HCT116 (cell line): Measurements from ENCODE around the gene ADCY2. TPM values are rescaled to one million over a fixed set of nuclear protein-coding genes. Genes with fewer than 3 reads are reported as not detected.

Experiments used
- ATAC-seq: fragments of 200-7000 bp; cut with Tn5 transposase; 2 replicates; pipeline ENCODE4 v1.9.1; 2020; ENCODE audit warnings: mild to moderate bottlenecking, moderate library complexity
- BruUV-seq: library from RNA; stranded (reverse); fragments of 400-500 nt; replicated peaks from 2 replicates; lab custom pipeline; 2021; lab: Mats Ljungman, UMichigan
- CTCF ChIA-PET: fragments of 300-600 bp; sonication (Branson Sonifier 250); formaldehyde crosslinking; loops from one replicate; lab custom pipeline; 2021; ENCODE audit warnings: antibody characterized with exemption; lab: Charles Lee
- POLR2A ChIA-PET: fragments of 300-600, 350-600 bp; sonication (Branson Sonifier 250); formaldehyde crosslinking; loops from one replicate; lab custom pipeline; 2021; ENCODE audit warnings: antibody characterized with exemption; lab: Charles Lee
- RAD21 ChIA-PET, 2 experiments: fragments of 300-600 bp; sonication (Branson Sonifier 250); formaldehyde crosslinking; loops; one replicate each; lab custom pipeline; 2023; ENCODE audit warnings: low total read pairs in 2 of 2; ENCODE audit not compliant: uncharacterized antibody in 2 of 2, unreplicated experiment in 2 of 2, low non-redundant PET in 1 of 2; lab: Charles Lee
- DNase-seq: peaks from one replicate; pipeline ENCODE4 v3.0.0-alpha.2; 2010; ENCODE audit warnings: low read depth, low spot score
- H2AFZ ChIP-seq: fragments of 200-600 bp; shearing (Covaris generic), sonication (generic); 2 replicates; pipeline ENCODE4 v1.6.1; 2017; ENCODE audit warnings: low read depth, mixed run types, mixed read lengths, antibody characterized with exemption, low read length; ENCODE audit not compliant: poor library complexity, severe bottlenecking
- H3K27ac ChIP-seq: 2 replicates; pipeline ENCODE4 v1.5.1; 2012; ENCODE audit warnings: low read depth, low read length
- H3K27me3 ChIP-seq: fragments of 200-600 bp; sonication (generic); 2 replicates; pipeline ENCODE4 v1.6.1; 2016; ENCODE audit warnings: mixed run types, low read length, mixed read lengths; ENCODE audit not compliant: insufficient read depth
- H3K36me3 ChIP-seq, 2 experiments: fragments of 200-500 bp in 1 of 2; fragments of 200-600 bp in 1 of 2; sonication (Bioruptor generic) in 1 of 2; sonication (generic) in 1 of 2; 2 replicates each; pipeline versions ENCODE4 v1.5.1 to v1.6.1; 2014 to 2016; ENCODE audit warnings: low read length in 2 of 2, inconsistent platforms in 1 of 2, mixed read lengths in 1 of 2, mixed run types in 1 of 2; ENCODE audit not compliant: insufficient read depth in 2 of 2, control insufficient read depth in 1 of 2
- H3K4me1 ChIP-seq, 2 experiments: fragments of 200-600 bp in 1 of 2; sonication (generic) in 1 of 2; 2 replicates each; pipeline versions ENCODE4 v1.5.1 to v1.6.1; 2012 to 2017; ENCODE audit warnings: low read length in 2 of 2, inconsistent platforms in 1 of 2, mild to moderate bottlenecking in 1 of 2, mixed read lengths in 1 of 2, mixed run types in 1 of 2, moderate library complexity in 1 of 2; ENCODE audit not compliant: insufficient read depth in 2 of 2, control insufficient read depth in 1 of 2
- H3K4me2 ChIP-seq: fragments of 200-600 bp; sonication (generic); 2 replicates; pipeline ENCODE4 v1.6.1; 2017; ENCODE audit warnings: mixed run types, low read length, mixed read lengths
- H3K4me3 ChIP-seq, 2 experiments: fragments of 200-600 bp in 1 of 2; sonication (generic) in 1 of 2; replicated peaks in 1 of 2; 2 replicates each; pipeline ENCODE4 v1.5.1; 2011 to 2016; ENCODE audit warnings: low read length in 2 of 2, control low read depth in 1 of 2, low read depth in 1 of 2, mild to moderate bottlenecking in 1 of 2, mixed read lengths in 1 of 2, mixed run types in 1 of 2
- H3K79me2 ChIP-seq: fragments of 200-600 bp; sonication (generic); 2 replicates; pipeline ENCODE4 v1.6.1; 2017; ENCODE audit warnings: mild to moderate bottlenecking, mixed run types, low read length, moderate library complexity, mixed read lengths; ENCODE audit not compliant: insufficient read depth
- H3K9ac ChIP-seq: fragments of 200-600 bp; sonication (generic); 2 replicates; pipeline ENCODE4 v1.6.1; 2016; ENCODE audit warnings: low read length, mixed read lengths
- H3K9me2 ChIP-seq: fragments of 200-600 bp; sonication (generic), shearing (Covaris generic); 2 replicates; pipeline ENCODE4 v1.6.1; 2017; ENCODE audit warnings: mixed run types, mild to moderate bottlenecking, moderate library complexity; ENCODE audit not compliant: insufficient read depth
- H3K9me3 ChIP-seq, 2 experiments: fragments of 200-500 bp in 1 of 2; fragments of 200-600 bp in 1 of 2; sonication (Bioruptor generic) in 1 of 2; sonication (generic) in 1 of 2; 2 replicates each; pipeline ENCODE4 v1.6.1; 2014 to 2017; ENCODE audit warnings: low read length in 2 of 2, mixed read lengths in 2 of 2, inconsistent platforms in 1 of 2, low read depth in 1 of 2, mild to moderate bottlenecking in 1 of 2, mixed run types in 1 of 2, moderate library complexity in 1 of 2; ENCODE audit not compliant: control insufficient read depth in 1 of 2, insufficient read depth in 1 of 2
- H4K20me1 ChIP-seq: fragments of 200-600 bp; sonication (generic), shearing (Covaris generic); 2 replicates; pipeline ENCODE4 v1.6.1; 2017; ENCODE audit warnings: mixed run types, mild to moderate bottlenecking, moderate library complexity; ENCODE audit not compliant: insufficient read depth
- CBX3 ChIP-seq: IDR thresholded peaks from 2 replicates; pipeline ENCODE4 v1.6.1; 2012; ENCODE audit warnings: low read depth
- FOSL1 ChIP-seq: IDR thresholded peaks from 2 replicates; pipeline ENCODE4 v1.6.1; 2012; ENCODE audit warnings: low read depth
- POLR2AphosphoS5 ChIP-seq: IDR thresholded peaks from 2 replicates; pipeline ENCODE4 v1.6.1; 2011; ENCODE audit warnings: mild to moderate bottlenecking, low read depth, low read length, moderate library complexity
- REST ChIP-seq: IDR thresholded peaks from 2 replicates; pipeline ENCODE4 v1.6.1; 2012; ENCODE audit warnings: low read depth
- ZBTB33 ChIP-seq: IDR thresholded peaks from 2 replicates; pipeline ENCODE4 v1.6.1; 2011; ENCODE audit warnings: mild to moderate bottlenecking, low read length, moderate library complexity; ENCODE audit not compliant: insufficient replicate concordance; ENCODE audit errors: extremely low read depth
- ZFX ChIP-seq: fragments of 450-650 bp; IDR thresholded peaks from 2 replicates; pipeline ENCODE4 v1.6.1; 2017
- intact Hi-C: fragments of 100-400 bp; cut with micrococcal nuclease; formaldehyde crosslinking; loops from 2 replicates; pipeline ENCODE4 v1.10.0; 2022
- total RNA-seq: library from RNA; stranded (reverse); gene quantifications from one replicate; pipeline ENCODE4 v1.2.1, GENCODE V29; 2021; ENCODE audit not compliant: unreplicated experiment

Gene ADCY2
- total RNA-seq, 1 experiment from 2014 or later: 0.15 TPM

GRCh38 chr5:7850395-7851239 lies 454.7 kb downstream of the ADCY2 start, which contains the start of gene CFAP90:
TSS of gene CFAP90 (minus strand) at chr5:7851133. CDS start at chr5:7851021, 112 bp downstream.
- no peaks in the 10 kb centered on the region for H3K27me3 ChIP-seq
- no peaks in the 10 kb centered on the region for H3K79me2 ChIP-seq
- RAD21 ChIA-PET: interaction anchor here in 1 of 2 experiments (0.7 kb wide), 1 partner anchor 1714 kb away, joined by 5 read pairs; no protein-coding TSS in a partner anchor
- no peak within 1 kb of the TSS for H3K4me2 ChIP-seq
- H3K9ac ChIP-seq: no peak within 1 kb of the TSS
- CTCF ChIA-PET: no interaction called here
- H3K9me3 ChIP-seq: no peaks in the 10 kb centered on the region
- no peaks in the 10 kb centered on the region for H4K20me1 ChIP-seq
- no peaks in the 10 kb centered on the region for H3K36me3 ChIP-seq
- H3K9me2 ChIP-seq: no peaks in the 10 kb centered on the region
- TF ChIP-seq CBX3 (no peak), REST (no peak), ZBTB33 (no peak), POLR2AphosphoS5 (no peak), FOSL1 (no peak), ZFX (no peak)
- ATAC-seq (no peak), DNase-seq (no peak)
- H3K4me1 ChIP-seq: no peaks in the 10 kb centered on the region
- H3K27ac ChIP-seq: no peak within 1 kb of the TSS
- H2AFZ ChIP-seq: no peak within 1 kb of the TSS
- H3K4me3 ChIP-seq: no peak within 1 kb of the TSS
- POLR2A ChIA-PET: no interaction called here
- intact Hi-C loops: no loop called here
- BruUV-seq: no TSS peak
